Measurements from ENCODE around the gene TMEM163.

GRCh38 chr2:134411828-134412638 lies 306.8 kb downstream of the TMEM163 start:
- TF ChIP-seq CTCF (IDR thresholded peaks at IDR 0.05 in 2 of 3, conservative IDR thresholded peaks at IDR 0.05 in 1 of 3; ENCODE audit: borderline replicate concordance in 1 of 3, insufficient read depth in 1 of 3, low read depth in 2 of 3, low read length in 2 of 3) (peak; percentile 50 to 68 (median 56); a peak in 5 of 6 replicates), TCF7L2 (IDR thresholded peaks at IDR 0.05; ENCODE audit: borderline replicate concordance, extremely low read depth, insufficient read depth, insufficient read length) (no peak), MAX (IDR thresholded peaks at IDR 0.05) (peak; percentile 65), REST (IDR thresholded peaks at IDR 0.05; ENCODE audit: low read depth) (no peak), ATF3 (IDR thresholded peaks at IDR 0.05) (no peak), FOSL1 (IDR thresholded peaks at IDR 0.05; ENCODE audit: low read depth) (no peak), EGR1 (IDR thresholded peaks at IDR 0.05; ENCODE audit: low read depth) (no peak), CEBPB (IDR thresholded peaks at IDR 0.05; ENCODE audit: low read depth) (no peak), POLR2AphosphoS5 (IDR thresholded peaks at IDR 0.05; ENCODE audit: low read depth, low read length) (no peak), EZH2 (IDR thresholded peaks at IDR 0.05) (no peak), ZFX (IDR thresholded peaks at IDR 0.05) (no peak), POLR2A (IDR thresholded peaks at IDR 0.05; ENCODE audit: borderline replicate concordance, extremely low read depth, insufficient read depth, insufficient read length) (no peak), SP1 (IDR thresholded peaks at IDR 0.05; ENCODE audit: low read depth) (no peak), EZH2phosphoT487 (IDR thresholded peaks at IDR 0.05; ENCODE audit: borderline replicate concordance) (no peak)

Data from HCT116 (cell line).